Inferior parietal cortex (tissue), 1 donor: ENCODE results near the gene CCDC157.

Experiments used
- DNase-seq: peaks from one replicate; pipeline ENCODE4 v3.0.0-alpha.2; 2016; ENCODE audit errors: extremely low spot score

The CCDC157 gene

DNA sequence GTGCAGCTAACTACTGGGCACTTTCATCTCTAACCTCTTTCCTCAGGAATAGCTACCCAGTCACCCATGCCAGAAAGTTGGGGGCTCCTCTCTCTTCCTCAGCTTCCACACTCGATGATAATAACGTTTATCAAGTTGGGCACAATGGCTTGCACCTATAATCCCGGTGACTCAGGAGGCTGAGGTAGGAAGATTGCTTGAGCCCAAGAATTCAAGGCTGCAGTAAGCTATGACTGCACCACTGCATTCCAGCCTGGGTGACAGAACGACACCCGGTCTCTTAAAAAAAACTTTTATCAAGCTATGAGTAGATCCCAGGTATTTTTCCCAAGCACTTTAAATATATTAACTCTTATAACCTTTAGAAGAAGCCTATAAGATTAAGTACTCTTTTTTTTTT lies 2.2 kb upstream of the CCDC157 start:
- DNase-seq, result no peak

DNA sequence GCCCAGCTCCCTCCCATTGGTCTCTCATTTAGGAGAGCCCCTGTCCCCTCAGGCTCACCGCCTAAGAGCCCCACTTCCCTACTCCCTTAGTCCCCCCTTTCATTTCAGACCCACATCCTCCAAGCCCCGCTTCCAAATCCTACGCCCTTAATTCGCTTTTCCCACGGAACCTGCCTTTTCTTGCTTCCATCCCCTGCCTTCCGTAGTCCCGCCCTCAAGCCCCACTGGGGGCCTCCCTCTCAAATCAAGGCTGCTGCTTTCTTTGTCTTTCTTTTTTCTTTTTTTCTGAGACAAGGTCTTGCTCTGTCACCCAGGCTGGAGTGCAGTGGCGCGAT lies 396 bp downstream of the CCDC157 start:
- DNase-seq, result no peak

DNA sequence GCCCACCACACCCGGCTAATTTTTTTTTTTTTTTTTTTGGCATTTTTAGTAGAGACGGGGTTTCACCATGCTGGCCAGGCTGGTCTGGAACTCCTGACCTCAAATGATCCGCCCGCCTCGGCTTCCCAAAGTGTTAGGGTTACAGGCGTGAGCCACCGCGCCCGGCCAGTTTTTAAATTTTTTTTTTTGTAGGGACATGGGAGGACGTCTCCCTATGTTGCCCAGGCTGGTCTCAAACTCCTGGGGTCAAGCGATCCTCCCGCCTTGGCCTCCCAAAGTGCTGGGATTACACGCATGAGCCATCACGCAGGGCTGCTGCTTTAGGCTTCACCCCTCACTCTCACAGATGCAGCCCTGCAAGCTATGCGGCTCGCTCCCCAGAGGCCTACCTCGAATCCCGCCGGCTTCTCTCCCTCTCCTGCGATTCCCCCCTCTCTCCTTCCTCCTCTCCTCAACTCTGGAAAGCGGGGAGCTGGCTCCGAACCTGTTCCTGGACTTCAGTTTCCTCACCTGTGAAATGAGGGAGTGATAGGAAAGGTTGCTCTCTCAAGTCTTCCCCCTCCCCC lies 926 bp downstream of the CCDC157 start:
- no peak for DNase-seq

DNA sequence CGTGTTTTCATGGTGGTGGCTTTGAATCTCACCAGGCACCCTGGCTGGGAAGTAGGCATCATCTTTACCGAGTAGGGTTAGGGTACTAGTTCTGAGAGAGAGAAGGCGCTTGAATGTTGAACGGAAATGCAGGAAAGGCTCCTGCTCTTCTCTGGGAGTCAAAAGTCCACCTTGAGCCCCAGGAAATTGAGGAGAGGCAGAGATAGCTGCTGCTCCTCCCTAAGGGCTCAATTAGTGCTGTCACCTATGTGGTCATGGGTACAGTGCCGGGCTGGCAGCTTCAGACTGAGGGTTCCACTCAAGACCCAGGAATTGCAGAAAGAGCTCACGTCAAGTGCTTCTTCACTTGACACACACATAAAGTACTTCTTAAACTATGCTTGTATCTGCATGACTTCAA lies 1.7 kb downstream of the CCDC157 start:
- DNase-seq, result no peak

DNA sequence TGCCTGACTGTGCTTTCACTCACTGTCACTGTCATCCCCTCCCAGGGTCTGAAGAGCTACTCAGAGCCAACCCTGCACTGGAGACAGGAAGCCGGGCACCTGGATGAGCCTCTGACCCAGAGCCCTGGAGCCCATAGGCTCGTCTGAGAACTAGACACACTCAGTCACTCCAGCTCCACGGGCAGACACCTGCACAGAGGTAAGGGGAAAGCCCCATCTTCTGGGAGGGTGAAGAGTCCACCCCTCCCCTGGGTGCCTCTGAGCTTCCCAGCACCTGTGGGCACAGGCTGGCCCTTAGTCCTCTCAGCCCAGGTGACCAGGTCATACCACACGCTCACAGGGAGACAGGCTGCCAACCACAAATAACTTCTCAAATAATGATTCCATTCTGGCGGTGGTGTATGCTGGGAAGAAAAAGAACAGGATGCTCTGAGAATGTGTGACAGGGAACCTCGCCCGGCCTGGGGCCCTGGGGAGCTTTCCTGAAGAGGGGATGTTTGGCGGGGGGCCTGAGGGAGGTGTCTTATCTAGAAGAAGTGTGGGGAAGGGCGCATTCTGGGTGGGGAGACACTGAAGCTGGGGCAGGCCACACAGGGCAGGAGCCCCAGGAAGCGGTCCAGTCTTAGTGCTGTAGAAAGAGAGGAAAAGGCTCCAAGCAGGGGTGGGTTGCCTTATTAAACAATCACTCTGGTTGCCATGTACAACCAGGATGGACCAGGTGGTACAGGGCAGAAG lies 5.3 kb downstream of the CCDC157 start:
- DNase-seq, result no peak

DNA sequence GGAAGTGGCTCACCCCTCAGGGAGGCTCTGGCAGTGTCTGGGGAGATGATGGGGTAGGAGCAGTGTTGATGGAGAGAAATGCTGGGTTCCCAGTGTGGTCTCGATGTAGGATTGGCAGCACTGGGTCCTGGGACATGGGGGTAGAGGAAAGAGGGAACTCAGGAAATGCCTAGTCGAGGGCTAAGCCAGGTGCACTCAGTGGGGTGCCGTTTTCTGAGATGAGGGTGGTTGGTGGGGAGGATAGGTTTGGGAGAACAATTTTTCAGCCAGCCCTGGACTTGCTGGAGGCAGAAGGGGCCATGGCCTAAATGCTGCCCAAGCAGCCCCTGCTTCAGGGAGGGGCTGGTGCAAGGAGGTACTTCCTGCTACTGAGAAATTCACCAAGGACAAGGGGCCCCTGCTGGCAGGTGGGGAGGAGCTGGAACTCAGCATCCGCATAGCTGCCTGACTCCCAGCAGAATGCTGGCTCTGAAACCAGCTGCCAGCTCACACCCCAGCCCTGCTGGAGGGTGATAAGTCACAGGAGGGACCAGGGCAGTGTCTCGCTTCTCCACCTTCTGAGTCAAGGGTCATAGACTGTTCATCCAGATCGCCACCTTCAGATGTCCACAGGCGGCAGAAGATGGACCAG lies 6.0 kb downstream of the CCDC157 start:
- DNase-seq, result no peak

DNA sequence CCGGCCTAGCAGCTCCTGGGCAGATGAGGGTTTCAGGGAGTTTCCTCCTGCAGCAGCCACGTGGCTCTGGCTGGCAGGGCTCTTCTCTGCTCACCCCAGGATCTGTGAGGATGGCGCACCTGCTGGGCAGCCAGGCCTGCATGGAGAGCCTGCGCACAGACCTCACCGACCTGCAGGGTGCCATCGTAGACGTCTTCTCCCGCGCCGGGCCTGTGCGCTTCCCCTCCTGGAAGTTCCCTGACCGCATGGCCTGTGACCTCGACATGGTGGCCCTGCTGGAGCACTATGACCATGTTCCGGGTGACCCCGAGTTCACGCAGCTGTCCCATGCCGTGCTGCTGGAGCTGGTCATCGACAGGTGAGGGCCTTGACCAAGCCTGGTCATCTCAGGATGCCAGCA lies 9.1 kb downstream of the CCDC157 start:
- DNase-seq, result no peak

DNA sequence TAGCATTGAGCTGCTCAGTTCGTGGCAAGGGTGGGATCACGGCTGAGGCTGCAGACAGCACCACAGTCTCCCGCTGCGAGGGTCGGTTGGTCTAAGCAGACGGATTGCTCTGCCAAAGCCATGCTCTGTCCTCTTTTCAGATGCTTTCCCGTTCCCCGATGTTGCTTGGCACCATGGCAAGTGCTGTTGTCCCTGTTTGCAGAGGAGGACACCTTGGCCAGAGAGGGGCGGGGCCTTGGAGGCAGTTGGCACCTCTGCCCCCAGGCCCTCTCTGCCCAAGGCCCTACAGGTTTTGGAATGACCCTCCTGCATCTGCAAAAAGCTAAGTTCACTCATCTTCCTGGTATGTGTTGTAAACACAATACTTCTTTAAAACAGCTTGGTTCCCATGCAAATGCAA lies 11.6 kb downstream of the CCDC157 start:
- DNase-seq, result no peak

DNA sequence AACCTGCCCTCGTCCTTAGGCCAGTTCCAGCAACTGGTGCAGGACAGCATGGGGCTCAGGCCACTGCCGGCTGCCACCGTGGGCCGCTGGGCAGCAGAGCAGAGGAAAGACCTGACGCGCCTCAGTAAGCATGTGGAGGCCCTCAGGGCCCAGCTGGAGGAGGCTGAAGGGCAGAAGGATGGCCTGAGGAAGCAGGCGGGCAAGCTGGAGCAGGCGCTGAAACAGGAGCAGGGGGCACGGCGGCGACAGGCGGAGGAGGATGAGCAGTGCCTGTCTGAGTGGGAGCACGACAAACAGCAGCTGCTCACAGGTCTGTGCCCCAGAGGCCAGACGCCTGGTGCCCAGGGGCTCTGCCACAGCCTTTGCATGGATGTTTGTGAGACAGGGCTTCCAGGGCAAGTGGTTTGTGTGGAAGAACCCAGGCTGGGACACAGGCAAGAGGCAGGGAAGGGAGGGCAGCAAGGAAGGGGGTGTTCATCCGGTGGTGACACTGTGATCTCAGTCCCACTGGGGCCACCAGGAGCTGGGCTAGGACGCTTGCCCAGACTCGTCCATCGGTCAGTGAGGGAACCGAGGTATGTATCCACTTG lies 13.9 kb downstream of the CCDC157 start:
- no peak for DNase-seq

DNA sequence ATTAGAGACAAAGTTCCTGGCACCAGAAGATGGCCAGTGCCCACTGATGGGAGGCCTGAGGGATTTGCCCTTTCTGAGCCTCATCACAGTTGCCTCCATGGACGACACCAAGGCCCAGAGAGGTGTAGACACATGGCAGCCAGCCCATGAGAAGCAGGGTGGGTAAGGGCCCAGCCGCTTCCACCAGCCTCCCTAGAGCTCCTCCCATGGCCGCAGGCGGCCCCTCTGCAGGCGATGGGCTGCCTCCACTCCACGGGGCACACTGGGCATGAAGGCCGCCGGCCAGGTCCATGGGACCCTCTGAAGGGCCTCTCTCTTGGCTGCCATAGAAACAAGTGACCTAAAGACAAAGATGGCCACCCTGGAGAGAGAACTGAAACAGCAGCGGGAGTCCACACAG lies 14.5 kb downstream of the CCDC157 start:
- no peak for DNase-seq

DNA sequence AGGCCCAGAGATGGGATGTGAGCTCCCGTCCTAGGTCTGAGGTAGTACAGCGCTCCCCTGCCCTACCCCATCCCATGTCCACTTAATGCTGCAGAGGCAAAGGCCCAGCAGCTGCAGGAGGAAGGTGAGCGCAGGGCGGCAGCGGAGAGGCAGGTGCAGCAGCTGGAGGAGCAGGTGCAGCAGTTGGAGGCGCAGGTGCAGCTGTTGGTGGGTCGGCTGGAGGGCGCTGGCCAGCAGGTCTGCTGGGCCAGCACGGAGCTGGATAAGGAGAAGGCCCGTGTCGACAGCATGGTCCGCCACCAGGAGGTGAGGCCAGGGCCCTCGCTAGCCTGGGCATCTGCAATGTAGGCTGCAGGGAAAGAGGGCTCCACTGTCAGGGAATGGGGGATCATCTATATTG lies 15.2 kb downstream of the CCDC157 start:
- no peak for DNase-seq

DNA sequence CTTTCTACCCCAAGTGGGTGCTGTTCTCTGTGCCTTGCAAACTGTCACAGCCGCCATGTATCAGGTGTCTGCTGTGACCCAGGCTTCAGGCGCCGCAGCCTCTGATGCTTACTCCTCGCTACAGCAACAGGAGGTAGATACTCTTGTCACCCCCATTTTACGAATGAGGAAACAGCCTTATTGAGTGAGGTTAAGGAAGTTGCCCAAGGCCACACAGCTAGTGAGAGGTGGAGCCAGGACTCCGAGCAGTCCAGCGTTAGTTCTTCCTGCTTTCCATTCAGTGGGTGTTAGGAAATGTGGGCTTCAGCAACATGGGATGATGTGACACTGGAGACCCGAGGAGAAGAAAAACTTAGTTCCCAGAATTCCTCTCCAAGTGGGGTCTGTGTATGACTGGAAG lies 16.1 kb downstream of the CCDC157 start:
- no peak for DNase-seq

DNA sequence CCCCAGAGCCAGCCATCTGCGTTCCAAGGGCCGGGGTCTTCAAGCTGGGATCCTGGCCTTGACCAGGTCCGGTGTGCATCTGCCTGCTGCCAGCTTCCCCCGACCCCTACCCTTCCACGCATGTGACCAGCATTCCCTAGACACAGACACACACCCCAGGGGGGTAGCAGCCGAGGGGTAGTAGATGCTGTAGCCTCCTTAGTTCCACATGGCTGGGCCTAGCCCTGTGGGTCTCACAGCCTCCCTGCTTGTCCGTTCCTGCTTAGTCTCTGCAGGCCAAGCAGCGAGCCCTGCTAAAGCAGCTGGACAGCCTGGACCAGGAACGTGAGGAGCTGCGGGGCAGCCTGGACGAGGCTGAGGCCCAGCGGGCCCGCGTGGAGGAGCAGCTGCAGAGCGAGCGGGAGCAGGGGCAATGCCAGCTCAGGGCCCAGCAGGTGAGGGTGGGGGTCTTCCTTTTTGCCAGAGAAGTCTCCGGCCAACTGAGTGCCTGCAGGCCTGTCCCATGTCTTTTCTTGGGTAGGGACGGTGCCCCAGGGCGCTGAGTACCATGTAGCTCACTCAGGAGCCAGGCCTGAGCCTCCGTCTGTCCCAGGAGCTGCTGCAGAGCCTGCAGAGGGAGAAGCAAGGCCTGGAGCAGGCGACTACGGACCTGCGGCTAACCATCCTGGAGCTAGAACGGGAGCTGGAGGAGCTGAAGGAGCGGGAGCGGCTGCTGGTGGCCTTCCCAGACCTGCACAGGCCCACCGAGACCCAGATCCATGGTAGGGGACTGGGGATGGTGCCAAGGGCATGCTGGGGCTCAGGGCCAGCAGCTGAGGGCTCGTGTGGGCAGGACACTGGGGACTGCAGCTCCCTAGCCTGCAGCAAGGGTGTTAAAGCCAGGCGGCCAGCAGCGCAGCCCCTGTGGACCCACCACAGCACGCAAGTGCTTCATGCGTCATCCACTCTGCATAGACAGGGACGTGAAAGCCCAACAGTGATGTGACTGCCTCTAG lies 16.8 kb downstream of the CCDC157 start:
- DNase-seq, result no peak

DNA sequence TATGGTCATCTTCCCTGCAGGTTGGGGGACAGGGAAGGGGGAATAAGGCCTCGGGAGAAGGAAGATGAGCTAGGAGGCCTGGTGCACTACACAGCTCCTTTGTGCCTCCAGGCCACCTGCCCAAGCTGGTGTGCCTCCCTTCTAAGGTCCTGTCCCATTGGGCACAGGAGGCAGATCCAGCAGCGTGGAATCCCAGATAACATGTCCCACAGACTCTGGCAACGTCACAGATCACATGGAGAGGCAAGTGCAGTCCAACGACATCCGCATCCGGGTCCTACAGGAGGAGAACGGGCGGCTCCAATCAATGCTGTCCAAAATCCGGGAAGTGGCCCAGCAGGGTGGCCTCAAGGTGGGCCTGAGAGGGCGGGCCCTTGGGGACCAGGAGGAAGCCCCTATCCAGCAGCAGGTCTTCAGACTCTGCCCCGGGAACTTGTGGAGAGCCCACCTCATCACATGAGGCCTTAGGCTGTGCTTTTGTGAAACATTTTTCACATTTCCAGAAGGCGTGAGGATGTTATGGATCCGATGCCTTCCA lies 18.6 kb downstream of the CCDC157 start:
- DNase-seq, result no peak

DNA sequence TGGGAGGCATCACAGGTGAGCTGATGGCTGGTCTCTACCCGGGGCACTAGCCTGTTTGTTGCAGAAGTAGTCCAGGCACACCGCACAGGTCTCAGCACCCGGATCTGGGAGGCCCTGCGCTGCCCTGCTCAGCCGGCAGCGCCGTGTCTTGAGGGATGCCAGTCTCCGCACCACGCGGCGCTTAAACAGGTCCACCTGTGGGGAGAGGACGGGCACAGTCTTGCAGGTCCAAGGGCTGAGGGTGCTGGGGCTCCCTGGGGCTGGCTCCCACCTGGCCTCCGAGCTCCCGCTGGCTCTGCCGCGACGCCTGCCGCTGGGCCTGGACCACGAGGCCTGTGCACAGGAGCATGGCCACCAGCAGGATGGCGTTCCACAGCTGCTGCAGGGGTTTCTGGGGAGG lies 23.2 kb downstream of the CCDC157 start:
- DNase-seq, result no peak

DNA sequence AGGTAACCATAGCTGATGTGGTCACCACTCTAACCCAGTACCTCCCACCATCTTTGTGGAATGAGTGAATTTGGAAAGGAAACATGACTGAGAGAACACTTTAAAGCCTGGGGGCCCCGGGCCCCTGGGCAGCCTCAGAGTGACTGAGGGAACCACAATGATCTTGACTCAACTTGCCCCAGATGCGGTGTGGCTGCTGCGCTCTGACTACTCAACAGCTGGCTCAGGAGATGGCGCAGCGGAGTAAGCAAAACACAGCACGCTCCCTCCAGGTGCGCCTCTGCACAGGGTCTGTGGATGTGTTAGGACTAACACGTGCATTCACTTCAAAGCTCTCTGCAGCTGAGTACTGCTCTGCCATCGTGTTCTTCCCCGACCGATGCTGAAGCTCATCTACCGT lies 24.5 kb downstream of the CCDC157 start:
- no peak for DNase-seq

DNA sequence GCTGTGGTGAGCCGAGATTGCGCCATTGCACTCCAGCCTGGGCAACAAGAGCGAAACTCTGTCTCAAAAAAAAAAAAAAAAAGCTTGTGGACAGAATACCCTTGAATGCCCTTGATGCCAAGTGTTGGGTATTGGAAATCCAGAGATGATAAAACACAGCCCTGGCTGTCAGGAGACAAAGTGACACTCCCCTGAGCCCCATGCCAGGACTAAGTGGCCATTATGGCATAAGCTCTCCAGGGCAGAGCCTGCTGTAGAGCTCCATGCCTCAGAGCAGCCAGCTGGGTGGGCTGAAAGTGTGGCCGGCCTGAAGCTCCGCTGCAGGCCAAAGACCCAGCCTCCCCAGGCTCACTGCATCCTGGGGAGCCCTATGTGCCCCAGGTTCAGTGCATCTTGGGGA lies 25.5 kb downstream of the CCDC157 start:
- DNase-seq, result no peak

DNA sequence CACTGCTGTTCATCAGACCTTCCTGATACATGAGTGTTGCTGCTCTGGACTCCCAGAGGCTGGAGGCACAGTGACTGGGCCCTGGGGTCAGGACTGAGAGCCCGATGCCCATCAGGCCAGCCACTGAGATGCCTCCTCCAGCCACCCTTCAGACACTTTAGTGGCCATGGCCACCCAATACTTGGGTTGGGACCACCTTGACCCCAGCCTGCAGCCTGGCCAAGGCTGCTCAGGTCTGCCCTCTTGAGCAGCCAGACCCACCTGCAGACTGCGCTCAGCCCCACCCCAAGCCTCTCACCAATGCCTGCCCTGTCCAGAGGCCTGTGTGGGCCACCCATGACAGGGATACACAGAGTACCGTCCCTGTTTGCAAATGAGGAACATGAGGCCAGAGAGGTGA lies 26.3 kb downstream of the CCDC157 start:
- DNase-seq, result no peak

DNA sequence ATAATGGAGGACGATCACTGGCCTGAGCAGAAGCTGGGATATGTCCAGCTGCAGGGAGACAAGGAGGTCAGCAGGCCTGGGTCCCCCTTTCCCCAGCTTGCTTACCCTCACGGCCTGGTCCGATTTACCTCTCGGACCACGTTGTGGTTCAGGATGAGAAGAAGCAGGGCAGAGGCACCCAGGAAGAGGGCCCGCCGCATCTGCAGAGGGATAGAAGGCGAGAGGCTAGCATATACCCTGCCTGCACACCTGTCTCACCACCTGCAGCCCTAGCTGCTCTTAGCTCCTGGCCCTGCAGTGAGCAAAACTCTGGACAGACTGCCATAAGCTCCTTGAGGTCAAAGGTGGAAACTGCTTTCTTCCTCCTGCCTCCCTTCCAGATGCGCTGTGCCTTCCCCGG lies 29.1 kb downstream of the CCDC157 start:
- no peak for DNase-seq

DNA sequence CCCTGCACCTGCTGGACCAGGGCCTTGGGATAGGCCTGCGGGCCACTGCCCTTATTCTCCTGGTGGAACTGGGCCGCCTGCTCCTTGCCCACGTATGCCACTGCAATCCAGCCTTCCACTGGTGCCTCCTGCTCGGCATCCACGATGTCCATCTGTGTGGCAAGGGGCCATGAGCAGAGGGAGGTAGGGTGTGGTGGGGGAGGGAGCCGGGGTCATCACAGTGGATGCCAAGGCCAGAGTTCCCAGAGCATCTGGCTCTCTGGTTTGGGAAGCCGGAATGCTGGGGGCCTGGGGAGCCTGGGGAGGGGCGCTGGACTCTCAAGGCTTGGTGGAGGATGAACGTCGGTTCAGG lies 29.8 kb downstream of the CCDC157 start:
- DNase-seq, result no peak

DNA sequence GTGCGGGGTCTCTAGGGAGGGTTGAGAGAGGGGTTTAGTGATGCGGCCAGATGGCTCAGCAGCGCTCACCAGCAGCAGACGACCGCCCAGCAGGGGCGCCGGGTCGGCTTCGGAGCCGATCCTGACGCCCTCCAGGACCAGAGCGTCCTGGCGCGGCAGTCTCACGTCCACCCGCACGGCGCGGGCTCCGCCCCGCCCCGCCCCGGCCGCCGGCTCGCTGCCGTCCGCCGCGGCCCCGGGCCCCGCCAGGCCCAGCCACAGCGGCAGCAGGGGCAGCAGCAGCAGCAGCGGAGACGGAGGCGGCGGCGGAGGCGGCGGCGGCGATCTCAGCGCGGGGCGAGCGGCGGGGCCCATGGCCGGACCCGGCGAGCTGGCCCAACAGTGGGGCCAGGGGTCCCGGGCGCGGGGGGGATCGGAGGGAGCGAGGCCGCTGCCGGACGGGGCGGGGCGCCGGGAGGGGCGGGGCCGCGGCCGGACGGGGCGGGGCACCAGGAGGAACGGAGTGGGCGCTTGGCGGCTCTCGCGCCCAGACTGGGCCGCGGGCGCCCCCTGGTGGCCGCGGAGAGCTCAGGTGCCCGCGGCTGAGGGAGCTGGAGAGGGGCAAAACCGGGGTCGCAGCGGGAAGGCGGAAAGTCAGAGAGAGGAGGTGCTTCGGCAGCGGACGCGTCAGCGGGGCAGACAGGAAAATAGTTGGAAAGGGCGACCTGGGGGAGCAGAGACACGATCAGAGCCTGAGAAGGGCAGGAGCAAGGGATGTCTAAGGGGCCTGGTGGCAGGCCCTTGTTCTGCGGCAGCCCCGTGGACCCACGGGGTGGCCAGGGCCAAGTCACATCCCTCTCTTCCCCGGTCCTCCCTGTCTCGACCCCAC lies 30.4 kb downstream of the CCDC157 start, which contains the start of gene RNF215:
Gene RNF215, minus strand, starts transcription at position 452 of the 868 bp plus-strand sequence. Its CDS starts 98 bp downstream, at position 354.
- peak; percentile 83 for DNase-seq
